Right ventricle myocardium inferior (tissue), 1 donor: Measurements from ENCODE around the gene NCAM2. TPM values are rescaled to one million over a fixed set of nuclear protein-coding genes. Genes with fewer than 3 reads are reported as not detected.

Source experiments
- ATAC-seq: fragments of 200-7000 bp; cut with Tn5 transposase; one replicate; pipeline ENCODE4 v1.9.1; 2020; ENCODE audit warnings: mild to moderate bottlenecking, moderate library complexity
- DNase-seq: peaks from one replicate; pipeline ENCODE4 v3.0.0; 2021; ENCODE audit errors: missing footprints
- intact Hi-C: fragments of 100-400 bp; cut with DNase I; formaldehyde crosslinking; loops from one replicate; pipeline ENCODE4 v1.11.0; 2022
- total RNA-seq: library from RNA; stranded (reverse); fragmentation: NEBNext Ultra II Directional; extraction: Animal tissue kit (Norgen Biotek cat#: 25700); gene quantifications from one replicate; pipeline ENCODE4 v1.2.1, GENCODE V29; 2021
- donor health status: DM: no; HTN: yes; CAD: no; lungs with severe emphysema.

The NCAM2 gene
- total RNA-seq, 1 donor from 2014 or later, result 5.4 TPM

- intact Hi-C loops, result no loop called here
- DNase-seq (peak; percentile 58), ATAC-seq (no peak)
Measured at GRCh38 chr21:21458124-21458631, 460.0 kb downstream of the NCAM2 start.

- intact Hi-C loops, result no loop called here
- no peak for DNase-seq
- ATAC-seq, result no peak
Measured at GRCh38 chr21:21460979-21461378, 462.8 kb downstream of the NCAM2 start.

- intact Hi-C loops, result no loop called here
- DNase-seq, result no peak
Measured at GRCh38 chr21:21463456-21463855, 465.2 kb downstream of the NCAM2 start.

DNA sequence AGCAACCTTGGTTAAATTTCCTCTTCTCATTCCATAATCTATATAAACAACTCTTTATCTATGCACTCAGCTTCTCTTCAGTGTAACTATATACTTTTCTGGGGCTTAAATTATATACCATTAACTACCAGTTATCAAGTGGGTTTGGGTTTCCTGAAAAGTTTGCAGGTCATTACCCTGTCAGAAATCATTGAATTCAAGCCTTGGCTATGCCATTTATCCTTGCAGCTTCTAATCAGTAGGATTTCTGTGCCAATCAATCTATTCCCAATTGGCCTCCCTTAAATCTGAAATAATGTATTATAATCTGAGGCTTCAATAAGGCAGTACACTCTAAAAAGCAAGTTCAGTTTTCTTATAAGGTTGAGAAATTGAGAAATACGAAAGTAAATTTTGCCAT, 466.5 kb downstream of the NCAM2 start:
- ATAC-seq (no peak), DNase-seq (no peak)
- intact Hi-C loops, result no loop called here

More at GRCh38 chr21:21463456-21463855, 465.2 kb downstream of the NCAM2 start:
- ATAC-seq, result no peak

GRCh38 chr21:21466752-21467151, 468.5 kb downstream of the NCAM2 start:
- ATAC-seq (no peak), DNase-seq (no peak)
- intact Hi-C loops, result no loop called here

DNA sequence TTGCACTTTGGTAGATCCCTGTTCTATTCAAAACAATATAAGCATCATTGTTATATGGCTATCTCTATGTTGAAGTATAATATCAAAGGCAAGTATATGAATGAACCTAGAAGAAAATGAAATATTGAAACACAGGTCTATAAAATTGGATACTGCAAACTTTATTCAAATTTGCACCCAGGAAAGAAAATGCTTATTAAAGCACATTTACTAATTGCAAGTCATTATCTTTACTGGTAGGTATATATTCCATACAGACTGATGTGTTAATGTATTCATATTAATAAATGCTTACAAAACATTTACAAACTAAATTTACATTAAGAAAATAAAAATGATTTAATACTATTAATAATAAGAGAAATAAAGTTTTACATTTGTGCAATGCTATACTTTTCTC, 469.8 kb downstream of the NCAM2 start:
- ATAC-seq, result no peak
- no peak for DNase-seq
- intact Hi-C loops, result no loop called here

DNA sequence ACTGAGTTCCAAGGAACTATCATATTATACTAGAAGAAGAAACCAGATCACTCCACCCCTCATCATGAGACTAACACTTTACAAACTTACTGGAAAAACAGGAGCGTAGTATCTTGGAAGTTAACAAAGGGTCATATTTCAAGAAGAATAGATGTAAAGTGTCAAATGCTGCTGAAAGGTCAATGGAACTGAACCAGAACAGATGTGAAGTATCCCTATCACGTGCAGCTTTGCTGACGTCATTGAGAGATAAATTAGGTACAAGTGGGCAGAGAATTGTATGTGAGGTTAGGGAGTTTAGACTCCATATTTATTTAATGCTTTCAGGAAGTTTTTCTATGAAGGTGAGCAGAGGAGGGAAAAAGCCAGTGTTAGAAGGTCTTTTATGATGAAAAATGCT, 483.0 kb downstream of the NCAM2 start:
- DNase-seq (no peak), ATAC-seq (no peak)
- intact Hi-C loops, result no loop called here

GRCh38 chr21:21508859-21509258, 510.6 kb downstream of the NCAM2 start:
- intact Hi-C loops, result no loop called here
- DNase-seq (no peak), ATAC-seq (no peak)

DNA sequence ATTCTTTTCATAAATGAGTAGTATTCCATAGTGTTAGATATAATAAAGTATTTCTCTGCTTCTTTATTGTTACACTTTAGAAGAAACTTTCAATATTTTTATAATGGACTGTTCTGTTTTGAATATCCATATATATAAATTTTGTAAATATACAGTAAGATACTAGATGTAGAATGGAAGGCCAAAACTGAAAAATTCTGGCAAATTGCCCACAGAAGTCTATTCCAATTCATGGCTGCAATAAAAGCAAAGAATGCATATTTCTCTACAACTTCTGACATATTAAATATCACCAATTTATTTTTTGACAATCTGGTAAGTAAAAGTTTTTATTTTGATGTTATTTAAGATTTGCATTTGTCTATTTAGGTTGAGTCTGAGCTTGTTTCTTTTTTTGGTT, 532.5 kb downstream of the NCAM2 start:
- intact Hi-C loops, result no loop called here
- DNase-seq, result no peak
- ATAC-seq, result no peak

GRCh38 chr21:21547368-21547953, 549.3 kb downstream of the NCAM2 start:
- intact Hi-C loops, result no loop called here
- no peak for DNase-seq
- no peak for ATAC-seq

DNA sequence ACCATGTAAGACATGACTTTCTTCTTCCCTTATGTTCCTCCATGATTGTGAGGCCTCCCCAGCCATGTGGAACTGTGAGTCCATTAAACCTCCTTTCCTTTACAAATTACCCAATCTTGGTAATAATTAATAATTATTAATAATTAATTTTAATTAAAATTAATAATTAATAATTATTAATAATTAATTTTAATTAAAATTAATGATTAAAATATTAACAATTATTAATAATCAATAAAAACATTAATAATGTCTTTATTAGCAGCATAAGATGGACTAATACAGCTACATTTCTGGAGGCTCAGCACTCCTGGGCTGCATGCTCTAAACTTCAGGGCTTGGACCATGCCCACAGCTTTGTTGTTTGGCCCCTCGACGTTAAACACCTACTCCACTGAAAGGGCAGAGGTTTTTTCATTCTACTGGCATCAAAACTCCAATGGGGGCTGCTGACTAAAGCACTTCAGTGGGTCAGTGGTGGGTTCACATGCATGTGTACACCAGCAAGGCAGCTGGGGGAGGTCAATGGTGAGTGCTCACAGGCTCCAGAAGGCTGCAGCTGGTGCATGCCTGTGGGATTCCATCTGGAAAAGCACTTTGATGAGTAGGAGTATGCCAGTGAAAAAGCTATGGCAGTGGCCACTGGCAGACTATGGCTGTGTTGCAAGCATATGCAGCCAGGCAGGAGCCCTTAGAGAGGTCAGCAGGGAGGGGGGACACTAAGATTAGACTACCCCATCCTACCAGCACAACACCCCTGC, 561.3 kb downstream of the NCAM2 start:
- DNase-seq (no peak), ATAC-seq (no peak)
- intact Hi-C loops, result no loop called here
